NCI-H128 (cell line): Measurements from ENCODE around the gene ZDHHC18.
A peak's percentile ranks its signal among the peaks of the same experiment; 100 is the strongest.
"Not testable (repeated sequence)": the region's sequence is repeated elsewhere in the genome, so short reads cannot be mapped to it uniquely, and the experiment has no call there.

ENCODE experiments used
- DNase-seq: peaks from one replicate; lab custom pipeline; 2025; ENCODE audit not compliant: unreplicated experiment; lab: John Stamatoyannopoulos, UW

Gene ZDHHC18

GRCh38 chr1:26791148-26791547, 35.3 kb upstream of the ZDHHC18 start:
- DNase-seq = no peak

GRCh38 chr1:26791626-26792025, 34.9 kb upstream of the ZDHHC18 start:
- no peak for DNase-seq

- no peak for DNase-seq
Observed at GRCh38 chr1:26792924-26793323, 33.6 kb upstream of the ZDHHC18 start.

DNA sequence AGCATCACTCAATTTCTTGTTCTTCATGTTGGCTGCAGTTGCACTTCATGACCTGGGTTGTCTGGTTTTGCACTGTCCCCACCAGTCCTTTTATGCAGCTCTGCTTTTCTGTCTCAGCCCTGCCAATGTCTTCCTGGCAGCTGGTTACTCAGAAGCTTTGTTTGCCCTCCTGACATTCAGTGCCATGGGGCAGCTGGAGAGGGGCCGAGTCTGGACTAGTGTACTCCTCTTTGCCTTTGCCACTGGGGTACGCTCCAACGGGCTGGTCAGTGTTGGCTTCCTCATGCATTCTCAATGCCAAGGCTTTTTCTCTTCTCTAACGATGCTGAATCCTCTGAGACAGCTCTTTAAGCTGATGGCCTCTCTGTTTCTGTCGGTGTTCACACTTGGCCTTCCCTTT, 32.1 kb upstream of the ZDHHC18 start:
- DNase-seq = no peak

- DNase-seq = no peak
Observed at GRCh38 chr1:26797627-26798026, 28.9 kb upstream of the ZDHHC18 start.

GRCh38 chr1:26799479-26800142, 26.9 kb upstream of the ZDHHC18 start:
- no peak for DNase-seq

- DNase-seq = not testable (repeated sequence)
Observed at GRCh38 chr1:26803932-26804331, 22.6 kb upstream of the ZDHHC18 start.

DNA sequence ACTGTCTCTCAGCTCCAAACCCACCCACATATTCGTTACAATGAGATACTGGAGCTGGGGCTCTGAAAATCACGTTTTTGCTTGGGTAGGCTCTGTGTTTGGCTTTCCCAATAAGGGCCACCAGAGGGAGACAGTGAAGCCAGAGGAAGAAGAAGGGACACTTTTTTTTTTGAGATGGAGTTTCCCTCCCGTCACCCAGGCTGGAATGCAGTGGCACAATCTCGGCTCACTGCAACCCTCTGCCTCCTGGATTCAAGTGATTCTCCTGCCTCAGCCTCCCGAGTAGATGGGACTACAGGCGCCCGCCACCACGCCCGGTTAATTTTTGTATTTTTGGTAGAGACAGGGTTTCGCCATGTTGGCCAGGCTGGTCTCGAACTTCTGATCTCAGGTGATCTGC, 16.4 kb upstream of the ZDHHC18 start:
- DNase-seq = peak; percentile 44

DNA sequence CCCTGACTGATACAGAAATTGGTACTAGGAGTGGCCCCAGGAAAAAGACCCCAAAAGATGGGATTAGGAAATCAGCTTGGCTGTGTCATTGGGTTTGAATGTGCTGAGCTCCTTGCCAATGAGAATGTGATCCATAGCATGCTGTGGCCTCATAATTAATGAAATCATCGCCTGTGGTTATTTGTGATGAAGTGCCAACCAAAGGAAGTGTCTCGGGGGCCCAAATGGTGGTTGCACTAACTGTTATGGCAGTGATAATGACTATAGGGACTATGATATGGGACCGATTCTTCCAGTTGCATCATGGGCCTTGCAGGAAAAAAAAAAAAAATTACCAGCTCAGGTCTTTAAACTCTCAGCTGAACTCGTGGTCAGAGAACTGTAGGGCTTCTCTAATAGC, 15.4 kb upstream of the ZDHHC18 start:
- no peak for DNase-seq

DNA sequence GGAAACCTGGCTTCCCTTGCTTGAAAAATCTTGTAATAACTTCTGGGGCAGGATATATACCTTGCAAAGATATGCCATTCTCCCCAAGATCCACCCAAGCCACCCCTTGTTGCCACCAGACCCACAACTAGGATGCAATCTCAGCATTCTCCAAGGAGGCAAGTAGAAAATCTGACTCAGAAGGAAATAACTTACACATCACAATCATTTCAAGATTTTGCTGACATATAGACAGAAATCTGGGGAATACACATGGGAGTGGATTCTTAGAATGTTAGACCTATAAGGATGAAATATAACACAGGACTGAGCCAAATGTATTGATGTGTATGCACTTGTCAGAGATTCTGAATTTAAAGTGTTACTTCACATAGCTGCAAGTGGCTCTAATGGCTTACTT, 14.8 kb upstream of the ZDHHC18 start:
- DNase-seq = no peak

DNA sequence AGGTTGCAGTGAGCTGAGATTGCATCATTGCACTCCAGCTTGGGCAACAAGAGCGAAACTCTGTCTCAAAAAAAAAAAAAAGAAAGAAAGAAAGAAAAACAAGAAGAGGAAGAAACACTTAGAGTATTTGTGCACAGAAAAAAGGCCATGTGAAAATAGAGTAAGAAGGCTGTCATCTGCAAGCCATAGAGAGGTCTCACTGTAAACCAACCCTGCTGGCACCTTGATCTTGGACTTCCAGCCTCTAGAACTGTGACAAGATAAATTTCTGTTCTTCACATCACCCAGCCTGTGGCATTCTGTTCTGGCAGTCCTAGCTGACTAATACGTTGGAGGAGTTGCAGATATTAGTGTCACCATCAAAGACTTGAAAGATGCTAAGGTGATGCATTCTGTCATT, 12.1 kb upstream of the ZDHHC18 start:
- no peak for DNase-seq

DNA sequence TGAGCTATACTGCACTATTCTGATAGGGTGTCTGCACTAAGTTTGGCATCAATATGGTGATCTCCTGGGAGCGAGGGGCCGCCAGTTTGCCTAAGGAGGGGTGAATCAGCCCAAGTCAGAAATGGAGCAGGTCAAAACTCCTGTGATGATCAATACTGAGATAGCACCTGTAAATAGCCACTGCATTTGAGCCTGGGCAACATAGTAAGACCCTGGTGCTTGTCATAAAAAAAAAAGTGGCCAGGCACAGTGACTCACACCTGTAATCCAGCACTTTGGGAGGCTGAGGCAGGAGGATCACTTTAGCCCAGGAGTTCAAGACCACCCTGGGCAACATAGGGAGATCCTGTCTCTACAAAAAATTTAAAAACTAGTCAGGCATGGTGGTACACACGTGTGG, 11.6 kb upstream of the ZDHHC18 start:
- no peak for DNase-seq

DNA sequence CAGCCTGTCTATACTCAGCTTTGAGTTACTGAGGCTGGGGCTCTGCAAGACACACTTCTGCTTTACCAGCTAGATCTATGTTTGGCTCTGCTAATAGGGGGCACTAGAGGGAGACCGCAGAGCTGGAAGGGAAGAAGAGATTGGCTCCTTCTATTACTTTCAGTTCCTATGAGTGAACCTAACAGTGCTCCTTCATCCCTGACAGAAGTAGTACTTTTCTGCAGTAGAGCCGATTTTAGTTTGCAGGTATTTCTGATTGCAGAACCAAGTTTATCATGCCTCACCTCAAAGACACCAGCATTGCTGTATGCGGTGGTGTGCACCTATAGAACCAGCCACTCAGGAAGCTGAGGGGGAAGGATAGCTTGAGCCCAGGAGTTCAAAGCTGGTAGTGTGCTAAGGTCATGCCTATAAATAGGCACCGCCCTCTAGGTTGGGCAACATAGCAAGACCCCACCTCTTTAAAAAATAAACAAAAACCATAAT, 5.7 kb upstream of the ZDHHC18 start:
- DNase-seq = no peak

DNA sequence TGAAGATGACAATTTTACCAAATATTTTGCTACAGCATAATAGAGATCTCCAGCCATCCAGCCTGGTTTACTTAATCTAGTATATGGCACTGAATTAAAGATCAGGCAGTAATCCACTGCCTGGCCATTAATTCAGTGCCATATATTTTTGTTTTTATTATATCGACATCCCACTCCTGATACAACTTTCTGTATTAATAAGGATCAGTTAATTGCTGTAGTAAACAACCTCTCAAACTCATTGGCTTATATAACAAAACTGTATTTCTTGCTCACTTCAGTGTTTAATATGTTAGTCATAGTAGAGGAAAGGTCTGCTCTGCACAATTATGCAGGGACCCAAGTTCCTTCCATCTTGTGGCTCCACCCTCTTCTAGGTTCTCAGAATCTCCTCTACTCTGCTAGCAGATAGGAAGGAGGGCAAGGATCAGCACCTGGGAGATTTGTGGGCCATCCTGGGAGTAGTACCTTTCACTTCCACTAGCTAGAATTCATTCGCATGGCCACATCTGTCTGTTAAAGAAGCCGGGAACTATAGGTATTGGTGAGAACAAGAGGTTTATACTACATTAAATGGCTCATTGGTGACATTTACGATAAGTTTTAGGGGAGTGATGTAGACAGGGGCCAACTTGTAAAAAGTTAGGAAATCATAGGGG, 3.6 kb upstream of the ZDHHC18 start:
- DNase-seq = no peak

DNA sequence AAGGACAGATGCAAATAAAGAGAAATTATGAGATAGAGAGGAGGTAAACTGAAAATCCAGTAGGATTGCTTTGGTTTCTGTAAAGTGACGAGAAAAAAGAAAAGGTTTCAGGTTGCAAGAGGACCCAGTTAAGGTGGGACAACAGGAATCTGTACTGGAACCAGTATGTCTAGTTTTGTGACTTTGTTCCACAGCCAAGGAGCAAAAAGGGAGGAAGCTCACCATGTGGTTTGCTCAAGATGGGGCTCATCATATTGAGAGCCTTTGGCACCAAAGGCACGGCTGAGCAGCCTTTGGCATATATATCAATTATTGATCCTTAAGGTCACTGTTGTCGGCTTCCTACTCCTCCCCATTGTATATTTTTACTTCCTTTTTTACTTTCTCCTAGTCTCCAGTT, 1.8 kb upstream of the ZDHHC18 start:
- no peak for DNase-seq

DNA sequence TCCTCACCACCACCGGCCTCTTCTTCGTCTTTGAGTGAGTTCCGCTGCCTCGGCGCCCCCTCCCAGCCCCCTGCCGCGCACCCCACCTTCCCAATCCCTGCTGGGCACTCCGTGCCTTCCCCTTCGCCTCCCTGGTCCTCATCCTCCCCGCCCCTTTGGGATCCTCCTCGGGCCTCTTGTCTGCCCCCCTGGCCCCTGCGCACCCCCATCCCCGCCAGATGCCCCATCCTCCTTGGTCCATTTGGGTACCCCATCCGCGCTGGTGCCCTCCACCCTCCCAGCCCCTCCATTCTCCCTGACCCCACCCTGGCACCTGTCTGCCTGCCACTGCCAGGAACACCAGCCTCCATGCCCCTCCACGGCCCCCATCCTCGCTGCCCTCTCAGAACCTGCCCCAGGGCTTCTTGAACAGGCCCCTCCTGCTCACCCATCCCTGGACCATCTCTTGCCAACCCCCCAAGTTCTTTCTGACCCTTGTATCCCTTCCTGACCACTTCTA, 667 bp downstream of the ZDHHC18 start:
- no peak for DNase-seq

DNA sequence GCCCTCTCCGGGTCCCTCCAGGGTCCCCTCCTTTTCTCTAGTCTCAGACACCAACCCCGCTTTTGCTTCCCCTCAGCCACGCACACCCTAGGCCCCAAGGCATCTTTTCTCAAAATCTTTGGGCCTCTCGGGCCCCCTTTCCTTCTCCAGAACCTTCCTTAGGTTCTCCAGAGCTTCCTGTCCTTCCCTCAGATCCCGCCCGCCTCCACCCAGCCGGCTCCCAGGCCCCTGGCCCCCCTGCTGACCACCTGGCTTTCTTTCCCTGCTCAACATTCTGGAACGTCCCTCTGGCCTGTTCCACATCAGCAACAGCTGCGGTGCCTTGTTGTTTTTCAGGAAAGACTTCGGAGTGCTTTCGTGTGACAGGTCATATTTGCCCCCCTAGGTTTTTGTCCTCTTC, 1.2 kb downstream of the ZDHHC18 start:
- no peak for DNase-seq

- no peak for DNase-seq
Observed at GRCh38 chr1:26828411-26828991, 2.0 kb downstream of the ZDHHC18 start.

- DNase-seq = no peak
Observed at GRCh38 chr1:26829184-26829911, 2.9 kb downstream of the ZDHHC18 start.

GRCh38 chr1:26831059-26831458, 4.6 kb downstream of the ZDHHC18 start:
- no peak for DNase-seq

DNA sequence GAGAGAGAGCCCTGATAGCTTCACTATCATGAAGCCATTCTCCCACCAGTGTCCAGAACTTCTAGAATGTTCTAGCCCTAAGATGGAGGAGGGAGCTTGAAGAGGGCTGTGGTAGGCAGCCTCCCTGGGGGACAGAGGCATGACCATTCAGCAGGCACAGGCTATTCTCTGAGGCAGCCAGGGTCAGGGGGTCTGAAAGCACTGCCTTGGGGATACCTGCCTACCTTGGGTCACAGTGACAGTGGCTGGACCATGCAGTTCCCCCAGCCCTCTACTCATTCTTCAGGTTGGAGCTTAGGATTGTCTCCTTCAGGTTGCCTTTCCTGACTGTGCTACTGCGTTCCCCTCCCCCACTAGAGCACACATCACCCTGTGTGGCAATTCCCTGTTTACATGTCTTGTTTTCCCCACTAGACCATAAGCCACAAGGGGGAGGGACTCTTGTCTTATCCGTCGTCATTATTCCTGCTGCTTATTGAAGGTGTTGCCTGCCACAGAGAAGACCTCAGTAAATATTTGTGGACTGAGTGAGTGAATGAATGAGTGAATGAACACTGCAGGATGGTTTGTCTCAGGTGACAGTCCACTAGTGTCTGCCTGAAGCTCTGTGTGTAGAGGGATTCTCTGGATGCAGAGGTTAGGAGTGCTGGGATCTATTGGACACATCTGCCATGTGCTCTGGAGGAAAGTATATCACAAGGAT, 5.2 kb downstream of the ZDHHC18 start:
- no peak for DNase-seq
